Lower leg skin (tissue), 3 donors: ENCODE data around the gene CTAG1B.

ENCODE experiments used
- CTCF ChIP-seq, 3 donors: fragments of 450-650 bp; IDR thresholded peaks; one replicate each; pipeline ENCODE4 v1.5.1; 2016; ENCODE audit warnings: antibody characterized with exemption in 3 of 3, mild to moderate bottlenecking in 3 of 3, moderate library complexity in 2 of 3
- POLR2A ChIP-seq, 2 donors: fragments of 450-650 bp; IDR thresholded peaks; one replicate each; pipeline ENCODE4 v1.6.1; 2016 to 2017; ENCODE audit warnings: antibody characterized with exemption in 2 of 2, mild to moderate bottlenecking in 1 of 2, moderate library complexity in 1 of 2

- TF ChIP-seq CTCF (IDR thresholded peaks at IDR 0.05) (no peak), POLR2A (IDR thresholded peaks at IDR 0.05) (no peak)
Observed at GRCh38 chrX:154650221-154650510, 31.1 kb upstream of the CTAG1B start.
